Fibroblast of the conjunctiva (primary cell): ENCODE data around the gene FKBP15.

Experiments
- DNase-seq: peaks from one replicate; pipeline ENCODE4 v3.0.0-alpha.2; 2010; ENCODE audit warnings: low read depth

Gene FKBP15

DNA sequence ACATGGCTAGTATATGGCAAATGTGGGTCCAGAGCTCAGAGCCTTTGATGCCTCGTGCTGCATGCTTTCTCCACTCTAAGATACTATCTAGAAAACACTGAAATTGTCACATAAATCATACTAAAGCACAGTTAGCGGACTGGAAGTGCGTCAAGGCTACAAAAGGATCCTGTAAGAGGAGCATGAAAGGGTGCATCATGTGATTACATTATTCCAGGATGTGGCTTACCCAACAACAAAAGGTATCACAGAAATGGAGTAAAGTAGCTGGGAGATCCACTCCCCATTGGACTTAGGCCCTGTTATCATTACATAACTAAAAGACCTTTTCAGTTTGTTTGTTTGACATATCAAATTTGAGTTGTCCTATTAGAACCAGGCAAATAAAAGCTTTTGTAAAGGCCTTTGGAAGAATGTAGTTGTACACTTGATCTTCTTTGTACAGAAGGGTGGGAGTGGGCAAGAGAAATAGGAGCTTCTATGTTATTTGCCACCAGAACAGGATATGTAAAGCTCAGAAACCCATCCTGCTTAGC, 7.1 kb upstream of the FKBP15 start:
- no peak for DNase-seq

DNA sequence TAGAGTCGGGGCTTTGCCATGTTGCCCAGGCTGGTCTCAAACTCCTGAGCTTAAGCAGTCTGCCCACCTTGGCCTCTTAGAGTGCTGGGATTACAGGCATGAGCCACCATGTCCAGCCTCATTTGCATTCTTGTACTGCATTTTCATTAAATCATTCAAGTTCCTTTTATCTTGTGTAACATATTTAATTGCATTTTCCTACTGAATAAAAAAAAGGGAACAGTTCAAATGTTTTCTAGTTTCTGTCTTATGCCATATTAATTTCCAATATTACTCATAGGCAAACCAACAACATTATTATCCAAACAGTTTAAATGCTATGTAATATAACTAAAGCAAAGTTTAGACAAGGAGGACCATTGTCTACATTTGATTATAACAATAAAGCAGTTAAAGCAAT, 6.4 kb upstream of the FKBP15 start:
- DNase-seq: no peak

DNA sequence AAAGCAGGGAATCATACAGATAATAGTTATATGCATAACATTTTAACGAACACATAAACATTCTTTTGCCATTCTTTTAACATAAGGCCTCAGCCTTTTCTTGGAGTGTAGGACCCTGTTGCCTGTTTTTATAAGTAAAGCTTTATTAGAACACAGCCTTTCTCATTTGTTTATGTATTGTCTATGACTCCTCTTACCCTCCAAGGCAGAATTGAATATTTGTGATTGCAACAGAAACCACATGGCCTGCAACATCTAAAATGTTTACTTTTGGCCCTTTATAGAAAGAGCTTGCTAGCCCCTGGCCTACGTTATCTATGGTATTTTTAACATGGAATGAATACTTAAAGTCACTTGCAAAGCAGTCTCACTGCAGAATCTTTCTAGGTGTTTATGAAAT, 2.9 kb upstream of the FKBP15 start:
- no peak for DNase-seq

DNA sequence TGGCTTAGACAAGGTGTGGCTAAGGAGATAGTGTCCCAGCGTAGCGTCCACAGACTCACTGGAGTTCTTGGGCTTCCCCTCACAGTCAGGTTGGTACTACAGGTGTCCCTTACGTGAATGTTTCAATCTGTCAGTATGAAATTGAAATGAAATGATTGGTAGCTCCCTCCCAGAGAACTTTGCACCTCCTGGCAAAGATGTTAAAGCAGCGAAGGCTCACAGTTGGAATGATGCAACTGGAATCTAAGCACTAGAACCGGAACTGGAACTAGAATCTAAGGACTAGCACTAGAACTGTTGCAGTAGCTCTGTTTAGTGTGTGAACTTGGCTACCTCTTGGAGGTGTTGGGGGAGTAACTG, 1.4 kb upstream of the FKBP15 start:
- DNase-seq: peak; percentile 46

DNA sequence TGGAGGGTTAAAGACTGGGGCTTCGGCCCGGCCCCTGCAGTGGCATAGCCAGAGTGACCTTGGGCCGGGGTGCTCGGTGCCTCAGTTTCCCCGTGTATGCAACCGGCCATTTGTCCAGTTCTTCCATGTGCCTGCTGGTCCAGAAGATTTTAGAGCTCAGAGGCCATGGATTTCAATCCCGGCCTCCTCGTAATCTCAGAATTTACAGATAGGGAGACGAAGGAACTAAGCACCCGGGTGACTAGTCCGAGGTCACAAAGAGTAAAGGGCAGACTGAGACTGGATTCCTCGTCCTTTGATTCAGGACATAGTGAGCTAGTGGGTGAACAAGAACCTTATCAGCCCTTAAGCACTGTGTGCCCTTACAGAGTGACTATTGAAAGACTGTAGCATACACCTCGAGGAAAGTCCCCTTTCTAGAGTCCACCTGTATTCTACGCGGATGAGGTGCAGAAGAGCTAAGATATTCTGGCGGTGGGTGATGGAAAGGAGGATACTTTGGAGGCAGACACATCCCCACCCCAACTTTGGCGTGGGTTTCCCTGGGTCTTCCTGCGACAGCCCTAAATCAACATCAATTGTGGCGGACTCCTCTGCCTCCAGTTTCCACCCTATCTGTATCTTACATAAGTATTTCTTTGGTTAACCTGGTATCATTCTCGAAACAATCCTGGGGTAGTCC, 864 bp upstream of the FKBP15 start:
- DNase-seq: no peak

DNA sequence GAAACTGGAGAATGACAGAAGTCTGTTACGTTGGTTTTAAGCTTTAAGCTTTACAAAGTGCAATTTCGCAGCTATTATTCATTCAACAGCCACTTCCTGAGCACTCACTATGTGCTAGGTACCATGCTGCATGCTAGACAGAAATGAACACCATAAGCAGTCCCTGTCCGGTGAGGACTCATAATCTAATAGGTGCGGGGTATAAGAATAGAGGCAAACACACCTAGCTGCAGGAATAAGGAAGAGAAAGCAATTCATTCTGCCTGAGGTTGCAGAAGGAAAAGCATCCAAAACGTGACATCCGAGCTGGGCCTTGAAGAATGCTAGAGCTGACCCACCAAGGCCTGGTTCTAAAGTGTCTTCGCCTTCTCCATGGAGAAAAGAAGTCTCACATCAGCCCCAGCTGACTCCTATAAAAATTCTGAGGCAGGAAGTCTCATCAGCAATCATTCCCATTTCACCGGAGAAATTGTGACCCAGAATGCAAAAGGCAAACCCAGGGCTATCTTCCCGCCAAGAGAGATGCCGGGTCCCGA, 542 bp downstream of the FKBP15 start:
- no peak for DNase-seq

DNA sequence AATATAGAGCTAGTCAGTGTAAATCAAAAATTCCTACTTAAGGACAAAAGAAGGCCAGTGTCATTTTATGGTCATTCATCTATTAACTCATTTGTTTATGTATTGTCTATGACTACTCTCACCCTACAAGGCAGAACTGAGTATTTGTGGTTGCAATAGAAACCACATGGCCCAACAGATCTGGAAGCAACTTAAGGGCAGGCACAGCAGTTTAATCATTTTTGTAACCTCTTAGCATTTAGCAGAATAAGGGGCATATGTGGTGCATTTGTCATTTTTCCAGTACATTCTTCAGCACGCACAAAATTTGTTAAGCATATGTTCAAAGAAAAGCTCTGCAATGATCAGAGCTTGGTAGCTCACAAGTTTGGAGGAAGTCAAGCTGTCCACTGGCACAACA, 1.1 kb downstream of the FKBP15 start:
- DNase-seq: no peak

DNA sequence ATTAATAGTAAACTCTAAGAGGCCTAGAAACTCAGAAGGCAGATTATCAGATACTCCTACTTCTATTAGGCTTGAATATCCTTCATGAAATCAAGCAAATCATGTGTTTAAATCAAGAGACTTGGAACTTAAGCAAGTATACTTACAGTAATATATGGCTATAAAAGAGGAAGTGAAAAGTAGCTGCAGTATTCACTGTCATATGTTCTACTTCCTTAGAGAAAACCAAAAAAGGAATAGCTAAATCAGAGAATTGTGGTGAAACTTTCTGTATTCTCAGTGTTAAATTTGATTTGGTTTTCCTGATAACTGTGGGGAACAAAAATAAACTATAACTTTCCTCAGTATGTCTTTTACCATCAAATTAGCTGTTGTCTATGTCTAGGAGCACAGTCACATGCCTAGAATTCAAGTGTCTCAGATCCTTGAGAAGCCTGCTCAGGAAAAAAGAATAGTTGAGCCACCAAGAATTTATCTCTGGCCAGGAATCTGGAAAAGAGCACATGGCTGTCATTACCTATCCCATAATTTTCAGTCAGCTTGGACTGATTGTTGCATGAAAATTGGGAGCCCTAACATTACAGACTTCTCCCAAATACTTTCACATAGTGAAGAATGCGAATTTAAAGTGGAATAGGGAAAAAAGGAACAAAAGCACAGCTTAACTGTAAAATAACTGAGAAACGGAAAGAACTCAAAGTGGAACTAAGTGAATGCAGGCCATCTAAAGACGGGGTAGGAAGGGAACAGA, 1.7 kb downstream of the FKBP15 start:
- no peak for DNase-seq

DNA sequence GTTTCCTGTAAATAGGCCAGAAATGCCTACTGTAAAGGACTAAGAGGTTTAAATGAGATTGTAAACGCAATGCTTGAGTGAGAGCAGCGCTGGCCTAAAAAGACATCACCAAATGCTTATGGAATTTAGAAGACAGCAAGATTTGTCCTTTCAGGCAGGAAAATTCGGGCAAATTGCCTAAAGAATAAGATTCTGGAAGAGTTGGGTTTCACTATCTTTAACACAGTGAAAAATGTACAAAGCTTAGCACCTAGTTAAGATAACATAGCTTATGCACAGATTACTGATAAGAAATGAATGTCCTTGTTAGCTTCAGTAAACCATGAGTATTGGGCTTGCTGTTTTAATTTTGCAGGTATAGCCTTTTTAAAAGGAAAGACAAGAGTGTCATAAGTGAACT, 4.7 kb downstream of the FKBP15 start:
- DNase-seq: no peak

DNA sequence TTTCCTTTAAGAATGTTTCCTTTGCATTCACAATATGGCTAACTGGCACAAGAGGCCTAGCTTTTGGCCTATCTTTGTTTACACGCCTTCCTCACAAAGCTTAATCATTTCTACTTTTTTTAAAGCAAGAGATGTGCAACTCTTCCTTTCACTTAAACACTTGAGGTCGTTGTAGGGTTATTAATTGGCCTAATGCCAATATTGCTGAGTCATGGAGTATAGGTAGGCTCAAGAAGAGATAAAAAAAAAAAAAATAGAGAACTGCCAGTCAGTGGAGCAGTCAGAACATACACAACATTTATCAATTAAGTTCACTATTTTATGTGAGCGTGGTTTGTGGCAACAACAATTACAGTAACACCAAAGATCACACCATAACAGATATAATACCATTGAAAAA, 5.9 kb downstream of the FKBP15 start:
- DNase-seq: no peak

DNA sequence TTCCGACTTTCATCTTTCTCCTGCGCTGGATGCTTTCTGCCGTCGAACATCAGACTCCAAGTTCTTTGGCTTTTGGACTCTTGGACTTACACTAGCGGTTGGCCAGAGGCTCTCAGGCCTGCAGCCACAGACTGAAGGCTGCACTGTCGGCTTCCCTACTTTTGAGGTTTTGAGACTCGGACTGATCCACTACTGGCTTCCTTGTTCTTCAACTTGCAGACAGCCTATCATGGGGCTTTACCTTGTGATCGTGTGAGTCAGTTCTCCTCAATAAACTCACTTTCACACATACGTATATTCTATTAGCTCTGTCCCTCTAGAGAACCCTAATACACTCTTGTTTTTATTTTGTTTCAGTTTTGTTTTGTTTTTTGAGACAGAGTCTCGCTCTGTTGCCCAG, 10.3 kb downstream of the FKBP15 start:
- no peak for DNase-seq

DNA sequence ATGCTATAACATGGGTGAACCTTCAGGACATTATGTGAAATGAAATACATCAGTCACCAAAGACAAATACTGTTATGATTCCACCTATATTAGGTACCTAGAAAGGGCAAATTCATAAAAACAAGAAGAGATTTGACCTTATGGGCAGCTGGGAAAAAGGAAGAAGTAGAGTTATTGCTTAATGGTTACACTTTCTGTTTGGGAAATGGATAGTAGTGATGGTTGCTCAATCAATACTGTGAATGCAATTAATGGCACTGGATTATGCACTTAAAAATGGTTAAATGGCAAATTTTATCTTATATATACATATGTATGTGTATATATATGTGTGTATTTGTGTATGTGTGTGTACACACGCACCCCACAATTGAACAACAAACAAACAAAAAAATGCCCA, 15.2 kb downstream of the FKBP15 start:
- no peak for DNase-seq

DNA sequence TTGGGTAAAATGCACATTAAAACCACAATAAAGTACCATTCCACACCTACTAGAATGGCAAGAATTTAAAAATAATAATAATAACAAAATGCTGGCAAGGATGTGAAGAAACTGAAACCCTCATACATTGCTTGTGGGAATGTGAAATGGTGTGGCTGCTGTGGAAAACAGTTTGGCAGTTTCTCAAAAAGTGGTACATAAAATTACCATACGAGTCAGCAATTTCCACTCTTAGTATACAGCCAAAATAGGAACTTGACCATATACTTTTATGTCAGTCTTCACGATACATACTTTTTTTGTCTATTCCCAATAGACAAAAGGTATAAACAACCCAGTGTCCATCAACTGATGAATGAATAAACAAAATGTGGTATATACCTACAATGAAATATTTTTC, 15.6 kb downstream of the FKBP15 start:
- DNase-seq: no peak

DNA sequence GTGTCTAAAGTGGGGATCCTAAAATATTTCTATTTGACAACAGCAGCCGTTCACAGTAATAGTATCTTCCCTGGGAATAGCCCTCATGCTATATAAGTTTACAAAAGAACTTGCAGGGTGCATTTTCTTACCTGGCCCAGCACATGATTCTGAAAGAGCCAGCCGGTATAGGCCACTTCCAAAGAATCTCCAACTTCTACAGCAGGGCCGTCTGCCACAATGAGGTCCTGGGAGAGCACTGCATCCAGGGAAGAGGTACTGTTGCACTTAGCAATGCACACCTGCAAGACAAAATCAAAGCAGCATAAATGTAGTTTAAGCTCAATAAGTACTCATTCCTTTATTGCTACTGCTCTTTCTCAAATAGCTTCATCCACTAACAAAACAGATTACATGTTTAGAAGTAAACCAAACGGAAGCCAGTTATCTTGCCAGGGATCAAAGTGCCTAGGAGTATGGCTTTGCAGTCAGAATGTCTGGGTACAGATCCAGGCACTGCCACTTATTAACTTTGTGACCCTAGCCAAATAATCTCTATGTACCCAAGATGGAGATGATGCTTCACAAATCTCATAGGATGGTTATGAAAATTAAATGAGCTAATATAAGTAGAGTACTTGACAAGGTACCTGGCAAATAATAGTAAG, 21.3 kb downstream of the FKBP15 start:
- DNase-seq: no peak

DNA sequence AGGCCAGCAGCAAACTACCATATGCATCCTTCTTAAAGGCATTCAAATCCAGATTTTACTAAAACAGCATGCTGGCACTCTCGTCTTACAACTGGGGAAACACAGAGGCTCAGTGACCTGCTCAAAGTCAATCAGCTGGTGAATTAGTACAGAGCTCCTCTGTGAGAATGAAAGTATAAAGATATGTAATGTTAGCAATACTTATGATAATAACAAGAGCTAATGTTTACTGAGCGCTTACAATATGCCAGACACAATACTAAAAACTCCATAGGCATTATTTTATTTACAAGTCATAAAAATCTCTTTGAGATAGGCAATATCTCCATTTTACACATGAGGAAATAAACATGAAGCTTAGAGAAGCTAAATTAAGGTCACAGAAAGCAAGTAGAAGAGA, 28.6 kb downstream of the FKBP15 start:
- no peak for DNase-seq

DNA sequence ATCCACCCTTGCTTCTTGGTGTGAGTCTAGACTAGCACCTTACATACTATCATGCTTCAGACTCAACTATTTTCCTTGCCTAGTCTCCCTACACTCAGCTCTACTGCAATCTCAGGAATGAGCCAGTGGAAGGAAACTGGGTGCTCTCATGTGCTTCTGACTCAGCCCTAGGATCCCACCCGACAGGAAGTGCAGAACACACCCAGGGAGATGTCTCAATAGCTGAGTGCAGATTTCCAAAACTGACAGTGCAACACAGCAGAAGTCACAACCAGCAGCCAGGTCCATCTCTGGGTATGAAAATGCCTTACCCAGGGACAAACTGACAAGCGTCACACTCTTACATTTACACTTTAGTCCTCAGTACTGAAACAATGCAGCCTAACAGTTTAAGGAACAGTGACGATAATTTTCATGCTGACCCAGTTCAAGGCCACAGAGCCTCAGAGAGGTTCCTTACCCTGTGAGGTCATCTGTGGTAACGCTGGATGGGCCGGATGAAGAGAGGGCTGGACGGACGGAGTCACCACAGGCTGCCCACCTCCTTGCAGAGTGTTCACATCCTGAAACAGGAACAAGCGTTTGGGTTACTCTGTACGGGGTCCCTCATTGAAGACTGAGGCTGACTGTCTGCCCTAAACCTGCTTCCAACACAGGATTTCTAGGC, 33.0 kb downstream of the FKBP15 start:
- peak; percentile 75 for DNase-seq

DNA sequence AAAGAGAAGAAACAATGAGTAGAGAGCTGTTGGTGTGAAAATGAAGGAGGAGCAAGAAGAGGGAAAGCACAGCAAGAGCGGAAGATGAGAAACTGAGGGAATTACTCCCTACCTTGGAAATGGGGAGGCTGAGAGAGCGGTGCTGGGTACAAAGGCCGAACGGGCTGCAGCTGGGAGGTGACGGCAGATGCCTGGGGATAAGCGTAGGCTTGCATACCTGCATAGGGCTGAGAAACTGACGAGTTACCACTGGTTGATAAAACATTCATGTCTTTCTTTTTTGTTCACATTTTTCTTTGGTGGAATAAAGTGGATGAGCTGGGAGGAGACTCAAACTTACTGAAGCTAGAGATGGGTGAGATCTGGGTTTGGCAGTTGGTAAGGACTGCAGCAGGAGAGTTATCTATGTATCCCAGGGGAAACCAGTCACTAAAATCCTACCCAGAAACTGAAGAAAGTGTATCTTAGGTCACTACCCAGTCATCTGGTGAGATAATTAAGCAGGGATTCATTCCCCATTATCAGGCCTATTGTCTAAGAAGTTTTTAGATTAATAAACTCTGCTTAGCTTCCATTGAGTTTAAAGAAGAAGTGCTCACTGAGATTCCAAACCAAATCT, 34.8 kb downstream of the FKBP15 start:
- no peak for DNase-seq

DNA sequence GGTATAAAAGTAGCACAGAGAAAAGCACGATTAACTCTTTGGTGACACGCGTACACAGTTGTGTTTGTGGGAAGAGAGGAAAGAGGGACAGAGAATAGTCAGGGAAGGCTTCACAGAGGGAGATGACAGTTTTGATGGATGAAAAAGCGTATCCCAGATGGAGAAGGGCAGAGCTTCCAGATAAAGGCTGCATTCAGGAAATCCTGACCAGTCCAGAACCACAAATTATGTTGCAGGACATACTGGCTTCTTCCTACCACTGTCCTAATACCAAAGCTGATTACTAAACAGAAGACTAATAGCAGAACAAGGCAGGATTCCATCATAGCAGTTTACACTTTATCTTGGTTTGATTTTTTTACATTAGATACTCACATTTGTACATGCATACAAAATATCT, 35.8 kb downstream of the FKBP15 start:
- no peak for DNase-seq

DNA sequence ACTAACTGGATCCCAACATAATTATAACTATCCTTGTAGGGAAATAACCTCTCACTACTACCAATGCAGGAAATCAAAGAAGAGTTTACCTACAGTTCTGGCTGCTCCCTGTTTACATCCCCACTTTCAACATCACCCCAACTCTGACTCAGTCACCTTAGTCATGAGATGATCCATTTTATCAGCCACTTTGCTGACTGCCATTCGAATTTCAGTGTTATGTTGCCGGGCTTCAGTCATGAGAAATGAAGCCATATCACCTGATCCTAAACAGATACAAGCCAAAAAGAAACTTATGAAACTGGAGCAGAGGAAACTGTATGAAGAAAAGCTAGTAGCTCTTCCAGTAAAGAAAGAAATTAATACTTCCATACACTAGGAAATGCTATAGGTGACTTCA, 36.5 kb downstream of the FKBP15 start:
- no peak for DNase-seq

DNA sequence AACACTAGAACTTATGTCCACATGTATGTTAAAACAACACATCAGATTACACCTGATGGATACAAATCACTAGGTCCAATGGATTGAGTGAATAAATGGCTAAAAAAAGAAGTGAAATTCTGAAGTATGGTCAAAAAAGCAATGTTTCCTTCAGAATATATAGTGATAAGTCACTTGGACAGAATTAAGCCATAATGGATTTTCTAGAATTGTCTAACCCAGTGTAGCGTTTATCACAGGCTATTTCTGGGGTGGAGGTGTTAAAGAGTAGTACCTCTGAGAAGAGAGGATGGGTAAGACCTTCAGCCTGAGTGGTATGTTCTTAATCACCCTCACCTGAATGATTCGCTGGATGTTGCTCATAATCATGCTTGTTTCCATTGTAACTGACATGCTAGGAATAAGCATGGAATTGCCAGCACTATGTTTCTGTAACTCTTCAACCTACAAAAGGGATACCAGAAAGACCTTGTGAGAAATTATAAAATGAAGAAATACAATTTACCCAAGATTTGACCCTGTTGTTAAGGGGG, 37.1 kb downstream of the FKBP15 start:
- DNase-seq: no peak

DNA sequence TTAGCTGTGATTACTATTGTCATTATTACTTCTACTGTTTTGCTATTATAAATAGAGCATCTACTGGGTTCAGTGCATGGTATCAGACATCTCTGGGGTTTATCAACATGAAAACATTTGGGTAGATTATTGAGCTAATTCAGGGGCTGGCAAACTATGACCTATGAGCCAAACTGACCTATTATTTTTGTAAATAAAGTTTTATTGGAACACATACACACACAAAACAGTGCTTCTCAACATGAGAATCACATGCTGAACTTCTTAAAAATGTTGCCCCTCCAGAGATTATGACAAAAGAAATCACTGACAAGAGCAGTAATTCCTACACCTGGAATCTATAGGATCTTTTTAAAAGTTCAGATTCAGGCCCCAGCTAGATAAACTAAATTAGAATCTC, 39.9 kb downstream of the FKBP15 start:
- DNase-seq: no peak

DNA sequence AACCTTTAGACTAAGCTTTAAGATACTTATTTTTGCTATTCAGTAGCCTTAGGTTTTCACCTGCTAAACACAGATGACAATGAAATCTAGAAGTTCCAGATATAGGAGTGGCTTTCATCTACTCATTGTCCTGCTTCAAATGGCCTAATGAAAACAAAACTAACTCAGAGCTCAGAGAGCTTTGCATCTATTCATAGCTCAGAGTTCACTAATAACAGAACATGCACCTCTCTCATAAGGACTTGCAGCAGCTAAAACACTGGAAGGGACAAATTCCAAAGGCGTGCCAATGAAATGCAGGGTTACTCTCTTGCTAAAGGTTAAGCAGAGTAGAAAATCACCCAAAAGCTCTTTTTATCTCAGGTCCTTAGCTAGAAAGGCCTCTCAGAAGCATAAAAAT, 41.2 kb downstream of the FKBP15 start:
- DNase-seq: no peak
